Lower leg skin (tissue), 4 donors: ENCODE measurements around the gene CMPK1. TPM values are rescaled to one million over a fixed set of nuclear protein-coding genes. Genes with fewer than 3 reads are reported as not detected.

Experiments used
- DNase-seq, 2 donors: peaks; one replicate each; pipeline ENCODE4 v3.0.0-alpha.2; 2019; ENCODE audit warnings: low spot score in 2 of 2
- H3K4me3 ChIP-seq: fragments of 200-600 bp; sonication (generic); 2 replicates; pipeline ENCODE4 v1.5.1; 2017; ENCODE audit warnings: mild to moderate bottlenecking, low read depth; ENCODE audit not compliant: poor library complexity, severe bottlenecking
- CTCF ChIP-seq, 3 donors: fragments of 450-650 bp; IDR thresholded peaks; one replicate each; pipeline ENCODE4 v1.5.1; 2016; ENCODE audit warnings: antibody characterized with exemption in 3 of 3, mild to moderate bottlenecking in 3 of 3, moderate library complexity in 2 of 3
- POLR2A ChIP-seq, 2 donors: fragments of 450-650 bp; IDR thresholded peaks; one replicate each; pipeline ENCODE4 v1.6.1; 2016 to 2017; ENCODE audit warnings: antibody characterized with exemption in 2 of 2, mild to moderate bottlenecking in 1 of 2, moderate library complexity in 1 of 2
- WGBS, 2 donors: methylation state at CpG; one replicate each; pipeline ENCODE4 v1.1.5; 2018; 5-methylcytosine and 5-hydroxymethylcytosine counted together
- intact Hi-C: fragments of 100-400 bp; cut with DNase I; formaldehyde crosslinking; loops from one replicate; pipeline ENCODE4 v1.15.0; 2023; ENCODE audit warnings: low total_unique reads
- total RNA-seq, 4 donors: library from RNA; depleted of rRNA; stranded (reverse); fragments of >200 nt; gene quantifications; one replicate each; pipeline ENCODE4 v1.1.0, GENCODE V29; 2016

The CMPK1 gene
- total RNA-seq, 4 donors from 2014 or later = 52.6 to 97.9 (median 73.5) TPM

- H3K4me3 ChIP-seq = no peak overlapping the region
- intact Hi-C loops = no loop called here
- no peak for TF ChIP-seq POLR2A (IDR thresholded peaks at IDR 0.05)
- TF ChIP-seq CTCF (IDR thresholded peaks at IDR 0.05) = no peak
- 53 to 59% methylated on average over 12 of the region's 12 CpGs for WGBS, 2 donors
- DNase-seq = peak in 1 of 2 donors; percentile 40
These were observed 75.9 kb downstream of the CMPK1 start for GRCh38 chr1:47409311-47410067.

GRCh38 chr1:47410068-47410455 is 76.5 kb downstream of the CMPK1 start:
- TF ChIP-seq CTCF (IDR thresholded peaks at IDR 0.05) (no peak), POLR2A (IDR thresholded peaks at IDR 0.05) (no peak)
- no peak for DNase-seq
- 57 to 69% methylated on average over 3 of the region's 3 CpGs for WGBS, 2 donors
- intact Hi-C loops = no loop called here
- no peak overlapping the region for H3K4me3 ChIP-seq

- TF ChIP-seq CTCF (IDR thresholded peaks at IDR 0.05) (no peak), POLR2A (IDR thresholded peaks at IDR 0.05) (no peak)
- DNase-seq = no peak
- H3K4me3 ChIP-seq = no peak overlapping the region
- intact Hi-C loops = no loop called here
- WGBS, 2 donors = 43 to 67% methylated on average over 2 of the region's 2 CpGs
These were observed 77.8 kb downstream of the CMPK1 start for GRCh38 chr1:47411436-47411835.

GRCh38 chr1:47412437-47412836 is 78.8 kb downstream of the CMPK1 start:
- no peak for TF ChIP-seq CTCF (IDR thresholded peaks at IDR 0.05)
- TF ChIP-seq POLR2A (IDR thresholded peaks at IDR 0.05) = no peak
- no peak for DNase-seq
- intact Hi-C loops = no loop called here
- H3K4me3 ChIP-seq = no peak overlapping the region
- 92 to 96% methylated on average over 13 to 14 of the region's 14 CpGs for WGBS, 2 donors

- intact Hi-C loops = no loop called here
- no peak within 1 kb of the TSS for H3K4me3 ChIP-seq
- TF ChIP-seq CTCF (IDR thresholded peaks at IDR 0.05) = no peak
- TF ChIP-seq POLR2A (IDR thresholded peaks at IDR 0.05) = no peak
- WGBS, 2 donors = 31 to 34% methylated on average over 20 to 21 of the region's 21 CpGs
- no peak for DNase-seq
These were observed 82.2 kb downstream of the CMPK1 start, which contains the start of gene FOXE3 for GRCh38 chr1:47415728-47416318. Gene FOXE3, plus strand, starts transcription at chr1:47416285. Its CDS starts 31 bp downstream, at chr1:47416316.
